Upper lobe of left lung (tissue), 6 donors: ENCODE results near the gene COL18A1. TPM values are rescaled to one million over a fixed set of nuclear protein-coding genes. Genes with fewer than 3 reads are reported as not detected.

Experiments used
- ATAC-seq, 2 donors: fragments of 200-7000 bp; cut with Tn5 transposase; one replicate each; pipeline ENCODE4 v1.9.1; 2022; ENCODE audit warnings: mild to moderate bottlenecking in 2 of 2, moderate library complexity in 2 of 2; ENCODE audit not compliant: low FRiP score in 2 of 2
- DNase-seq, 2 donors: peaks; one replicate each; pipeline ENCODE4 v3.0.0-alpha.2; 2019 to 2020
- H3K27ac ChIP-seq, 4 donors: fragments of 200-600 bp; sonication (generic); one replicate each; pipeline ENCODE4 v1.5.1; 2016 to 2019
- H3K27me3 ChIP-seq, 4 donors: fragments of 200-600 bp; sonication (generic); one replicate each; pipeline ENCODE4 v1.5.1; 2017 to 2019
- H3K36me3 ChIP-seq, 4 donors: fragments of 200-600 bp; sonication (generic); one replicate each; pipeline ENCODE4 v1.5.1; 2016 to 2019
- H3K4me1 ChIP-seq, 4 donors: fragments of 200-600 bp; sonication (generic); one replicate each; pipeline ENCODE4 v1.5.1; 2018 to 2019
- H3K4me3 ChIP-seq, 4 donors: fragments of 200-600 bp; sonication (generic); one replicate each; pipeline ENCODE4 v1.5.1; 2017 to 2019; ENCODE audit warnings: mild to moderate bottlenecking in 2 of 4, moderate library complexity in 1 of 4
- H3K9me3 ChIP-seq, 4 donors: fragments of 200-600 bp; sonication (generic); one replicate each; pipeline ENCODE4 v1.5.1; 2018 to 2019
- EP300 ChIP-seq, 4 donors: sonication (generic); formaldehyde crosslinking; IDR thresholded peaks; one replicate each; pipeline ENCODE4 v1.5.1; 2017; ENCODE audit warnings: antibody characterized with exemption in 4 of 4, control low read depth in 2 of 4
- POLR2A ChIP-seq, 4 donors: fragments of 450-650 bp; IDR thresholded peaks; one replicate each; pipeline ENCODE4 v1.5.1; 2016 to 2017; ENCODE audit warnings: antibody characterized with exemption in 4 of 4, mild to moderate bottlenecking in 2 of 4
- POLR2AphosphoS5 ChIP-seq, 2 donors: sonication (generic); formaldehyde crosslinking; IDR thresholded peaks; one replicate each; pipeline ENCODE4 v1.5.1; 2017; ENCODE audit warnings: antibody characterized with exemption in 2 of 2
- WGBS, 2 donors: methylation state at CpG; one replicate each; pipeline ENCODE4 v1.1.5; 2017 to 2018; 5-methylcytosine and 5-hydroxymethylcytosine counted together
- total RNA-seq, 6 donors: library from RNA; depleted of rRNA in 4 of 6; stranded (reverse); fragments of >200 nt in 4 of 6; gene quantifications; one replicate each; pipeline versions ENCODE4 v1.1.0 to v1.2.1, GENCODE V29; 2016 to 2021
- TF ChIP-seq, protein P1 (sequence below), 6 experiments: fragments of 450-650 bp in 4 of 6; fragments of 200-600 bp in 2 of 6; sonication (generic) in 2 of 6; IDR thresholded peaks; one replicate each; pipeline ENCODE4 v1.5.1; 2016 to 2019; ENCODE audit warnings: antibody characterized with exemption in 6 of 6
- donor health status: DM: no; HTN: no; CAD: no; lungs with moderate emphysema.
- donor health status: DM: no; HTN: yes; CAD: no; lungs with severe emphysema.

The COL18A1 gene
- total RNA-seq, 6 donors from 2014 or later, result 34.5 to 138 (median 70.5) TPM

GRCh38 chr21:45372732-45373355 is 32.1 kb upstream of the COL18A1 start:
- Histone ChIP-seq H3K9me3 (no peaks in the 10 kb centered on the region), H3K36me3 (no peaks in the 10 kb centered on the region), H3K4me3 (no peak overlapping the region), H3K27ac (no peak overlapping the region), H3K4me1 (peaks cover 0 to 4% (median 3%) of the 10 kb centered on the region in 4 donors), H3K27me3 (no peaks in the 10 kb centered on the region)
- DNase-seq (no peak), ATAC-seq (no peak)
- 83 to 86% methylated on average over 7 of the region's 7 CpGs for WGBS, 2 donors
- TF ChIP-seq POLR2AphosphoS5 (IDR thresholded peaks at IDR 0.05), result no peak
- TF ChIP-seq EP300 (IDR thresholded peaks at IDR 0.05), result no peak
- TF ChIP-seq, protein P1, sequence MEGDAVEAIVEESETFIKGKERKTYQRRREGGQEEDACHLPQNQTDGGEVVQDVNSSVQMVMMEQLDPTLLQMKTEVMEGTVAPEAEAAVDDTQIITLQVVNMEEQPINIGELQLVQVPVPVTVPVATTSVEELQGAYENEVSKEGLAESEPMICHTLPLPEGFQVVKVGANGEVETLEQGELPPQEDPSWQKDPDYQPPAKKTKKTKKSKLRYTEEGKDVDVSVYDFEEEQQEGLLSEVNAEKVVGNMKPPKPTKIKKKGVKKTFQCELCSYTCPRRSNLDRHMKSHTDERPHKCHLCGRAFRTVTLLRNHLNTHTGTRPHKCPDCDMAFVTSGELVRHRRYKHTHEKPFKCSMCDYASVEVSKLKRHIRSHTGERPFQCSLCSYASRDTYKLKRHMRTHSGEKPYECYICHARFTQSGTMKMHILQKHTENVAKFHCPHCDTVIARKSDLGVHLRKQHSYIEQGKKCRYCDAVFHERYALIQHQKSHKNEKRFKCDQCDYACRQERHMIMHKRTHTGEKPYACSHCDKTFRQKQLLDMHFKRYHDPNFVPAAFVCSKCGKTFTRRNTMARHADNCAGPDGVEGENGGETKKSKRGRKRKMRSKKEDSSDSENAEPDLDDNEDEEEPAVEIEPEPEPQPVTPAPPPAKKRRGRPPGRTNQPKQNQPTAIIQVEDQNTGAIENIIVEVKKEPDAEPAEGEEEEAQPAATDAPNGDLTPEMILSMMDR (IDR thresholded peaks at IDR 0.05), result no peak
- TF ChIP-seq POLR2A (IDR thresholded peaks at IDR 0.05), result no peak

GRCh38 chr21:45373991-45374816 is 30.8 kb upstream of the COL18A1 start:
- Histone ChIP-seq H3K36me3 (no peaks in the 10 kb centered on the region), H3K4me3 (no peak overlapping the region), H3K4me1 (peaks cover 0 to 4% (median 3%) of the 10 kb centered on the region in 4 donors), H3K27ac (no peak overlapping the region), H3K9me3 (no peaks in the 10 kb centered on the region), H3K27me3 (no peaks in the 10 kb centered on the region)
- ATAC-seq (no peak), DNase-seq (peak in 1 of 2 donors; percentile 66)
- TF ChIP-seq POLR2AphosphoS5 (IDR thresholded peaks at IDR 0.05) (no peak), EP300 (IDR thresholded peaks at IDR 0.05) (no peak), POLR2A (IDR thresholded peaks at IDR 0.05) (no peak)
- TF ChIP-seq, protein P1 (IDR thresholded peaks at IDR 0.05), result no peak
- 61 to 71% methylated on average over 3 to 8 of the region's 15 CpGs for WGBS, 2 donors

DNA sequence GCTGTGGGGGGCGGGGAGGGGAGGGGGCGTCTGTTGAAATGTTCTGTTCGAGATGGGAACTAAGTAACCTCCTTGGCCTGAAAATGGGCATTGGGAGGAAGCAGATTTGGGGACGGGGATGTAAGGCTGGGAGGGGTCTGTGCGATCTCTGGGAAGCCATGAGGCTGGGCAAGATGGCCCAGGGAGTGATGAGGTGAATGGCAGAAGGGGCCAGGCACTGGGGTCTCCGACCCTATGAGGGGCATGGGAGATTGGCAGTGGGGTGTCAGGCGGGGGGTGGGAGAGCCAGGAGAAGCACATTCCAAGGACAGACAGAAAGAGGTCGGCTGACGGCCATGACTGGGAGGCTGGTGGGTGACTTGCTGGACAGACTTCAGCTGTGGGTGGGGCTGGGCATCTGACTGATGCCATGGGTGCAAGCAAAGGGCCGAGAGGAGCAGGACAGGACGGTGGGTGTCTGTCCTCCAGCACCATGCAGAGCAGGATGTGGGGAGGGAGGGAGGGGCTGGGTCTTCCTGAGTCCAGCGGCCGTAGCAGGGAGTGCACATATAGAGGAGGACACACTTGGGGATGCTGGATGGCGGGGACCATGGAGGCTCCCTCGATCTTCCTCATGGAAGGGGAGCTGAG is 30.0 kb upstream of the COL18A1 start:
- Histone ChIP-seq H3K27me3 (no peaks in the 10 kb centered on the region), H3K4me3 (no peak overlapping the region), H3K36me3 (no peaks in the 10 kb centered on the region), H3K4me1 (peaks cover 0 to 4% (median 3%) of the 10 kb centered on the region in 4 donors), H3K27ac (peak overlapping the region in 1 of 4 donors; percentile 6), H3K9me3 (no peaks in the 10 kb centered on the region)
- ATAC-seq, result no peak
- TF ChIP-seq, protein P1 (IDR thresholded peaks at IDR 0.05), result no peak
- TF ChIP-seq EP300 (IDR thresholded peaks at IDR 0.05), result no peak
- TF ChIP-seq POLR2A (IDR thresholded peaks at IDR 0.05), result no peak
- TF ChIP-seq POLR2AphosphoS5 (IDR thresholded peaks at IDR 0.05), result no peak
- DNase-seq, result no peak
- WGBS, 2 donors, result 69 to 77% methylated on average over 12 to 15 of the region's 15 CpGs

DNA sequence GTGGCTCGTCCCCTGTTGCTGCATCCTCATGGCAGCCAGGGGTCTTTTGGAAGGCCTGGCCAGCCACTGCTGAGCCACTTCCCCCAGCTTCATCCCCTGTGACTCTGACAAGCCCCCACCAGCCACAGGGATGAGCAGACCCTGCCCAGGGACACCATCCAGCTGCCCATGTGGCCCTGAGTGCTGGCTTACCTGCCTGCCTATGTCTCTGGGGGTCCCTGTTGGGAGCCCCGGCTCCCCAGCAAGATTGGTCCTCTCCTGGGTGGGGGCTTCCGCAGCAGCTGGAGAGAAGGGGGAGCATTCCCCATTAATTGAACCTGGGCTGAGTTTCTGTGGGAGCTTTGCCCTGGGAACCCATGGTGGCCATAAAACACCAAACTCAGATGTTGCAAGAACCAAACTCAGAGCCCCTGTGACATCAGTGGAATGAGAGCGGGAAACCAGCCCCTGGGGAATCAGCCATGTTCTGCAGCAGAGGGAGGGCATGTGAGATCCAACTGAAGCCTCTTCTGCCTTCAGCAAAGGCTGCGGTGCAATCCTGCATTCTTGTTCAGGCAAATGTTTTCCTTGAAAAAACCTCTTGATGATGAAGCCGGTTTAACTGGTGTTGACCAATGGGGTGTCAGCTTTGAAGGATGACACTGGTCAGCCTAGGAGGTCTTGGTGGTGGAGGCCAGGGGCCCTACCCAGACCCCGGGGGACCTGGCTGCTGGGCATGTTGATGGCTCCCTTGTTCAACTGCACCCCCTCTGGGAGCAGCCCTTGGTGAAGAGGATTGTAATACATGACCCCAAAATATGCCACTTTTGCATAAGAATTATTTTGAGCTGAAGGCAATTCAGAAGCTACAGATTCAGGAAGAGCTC is 28.3 kb upstream of the COL18A1 start:
- Histone ChIP-seq H3K4me1 (peaks cover 0 to 4% (median 3%) of the 10 kb centered on the region in 4 donors), H3K36me3 (no peaks in the 10 kb centered on the region), H3K27me3 (no peaks in the 10 kb centered on the region), H3K4me3 (no peak overlapping the region), H3K27ac (no peak overlapping the region), H3K9me3 (no peaks in the 10 kb centered on the region)
- ATAC-seq (no peak), DNase-seq (peak in 1 of 2 donors; percentile 42)
- WGBS, 2 donors, result 89 to 97% methylated on average over 4 to 7 of the region's 7 CpGs
- TF ChIP-seq, protein P1 (IDR thresholded peaks at IDR 0.05), result no peak
- no peak for TF ChIP-seq EP300 (IDR thresholded peaks at IDR 0.05)
- TF ChIP-seq POLR2AphosphoS5 (IDR thresholded peaks at IDR 0.05), result no peak
- no peak for TF ChIP-seq POLR2A (IDR thresholded peaks at IDR 0.05)
